Stimulated activated naive CD8-positive, alpha-beta T cell treated with anti-CD3 and anti-CD28 coated beads, Interleukin-15, Interleukin-2, amounts not matched to agents 100 ng/mL and 50 ng/mL, for 24 hours (primary cell): ENCODE results near the gene MOGAT3.
"Not testable (repeated sequence)": the region's sequence is repeated elsewhere in the genome, so short reads cannot be mapped to it uniquely, and the experiment has no call there.

Experiments
- H3K27ac Mint-ChIP-seq: one replicate; pipeline ENCODE4 v1.8.0; 2021; ENCODE audit warnings: mild to moderate bottlenecking, mixed read lengths
- H3K27me3 Mint-ChIP-seq: one replicate; pipeline ENCODE4 v1.8.0; 2021; ENCODE audit warnings: mixed read lengths
- H3K36me3 Mint-ChIP-seq: one replicate; pipeline ENCODE4 v1.8.0; 2021; ENCODE audit warnings: low read depth, mixed read lengths
- H3K4me1 Mint-ChIP-seq: one replicate; pipeline ENCODE4 v1.8.0; 2021; ENCODE audit warnings: low read depth, mixed read lengths
- H3K4me3 Mint-ChIP-seq: one replicate; pipeline ENCODE4 v1.8.0; 2021; ENCODE audit warnings: mild to moderate bottlenecking, mixed read lengths
- H3K9me3 Mint-ChIP-seq: one replicate; pipeline ENCODE4 v1.8.0; 2021; ENCODE audit warnings: mixed read lengths

MOGAT3 gene

DNA sequence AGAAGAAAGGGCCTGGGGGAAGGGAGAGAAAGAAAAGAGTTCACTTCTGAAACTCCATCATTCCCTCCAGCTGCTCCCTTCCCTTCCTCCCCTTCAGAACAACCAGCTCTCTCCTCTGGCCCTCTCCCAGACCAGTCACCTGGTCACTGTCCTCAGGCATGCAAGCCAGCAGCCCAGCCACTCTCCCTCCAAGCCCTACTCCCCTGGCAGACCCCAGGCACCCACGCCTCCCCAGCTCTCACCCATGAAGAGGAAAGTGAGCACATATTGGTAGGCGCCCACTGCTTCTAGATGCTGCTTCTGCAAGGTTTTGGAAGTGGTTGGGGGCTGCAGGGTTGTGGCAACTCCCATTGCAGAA, 353 bp downstream of the MOGAT3 start:
- H3K4me3 Mint-ChIP-seq = no peak overlapping the region
- peaks cover 7% of the 10 kb centered on the region for H3K4me1 Mint-ChIP-seq
- no peaks in the 10 kb centered on the region for H3K36me3 Mint-ChIP-seq
- H3K27ac Mint-ChIP-seq = no peak overlapping the region
- H3K27me3 Mint-ChIP-seq = peaks cover 35% of the 10 kb centered on the region
- H3K9me3 Mint-ChIP-seq = no peaks in the 10 kb centered on the region

DNA sequence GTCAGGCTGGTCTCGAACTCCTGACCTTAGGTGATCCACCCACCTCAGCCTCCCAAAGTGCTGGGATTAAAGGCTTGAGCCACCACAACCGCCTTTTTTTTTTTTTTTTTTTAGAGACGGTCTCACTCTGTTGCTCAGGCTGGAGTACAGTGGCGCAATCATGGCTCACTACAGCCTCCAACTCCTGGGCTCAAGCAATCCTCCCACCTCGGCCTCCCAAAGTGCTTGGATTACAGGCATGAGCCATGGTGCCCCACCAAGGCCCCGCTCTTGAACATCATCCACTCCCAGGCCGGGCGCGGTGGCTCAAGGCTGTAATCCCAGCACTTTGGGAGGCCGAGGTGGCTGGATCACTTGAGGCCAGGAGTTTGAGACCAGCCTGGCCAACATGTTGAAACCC, 1.3 kb downstream of the MOGAT3 start:
- H3K9me3 Mint-ChIP-seq, H3K4me3 Mint-ChIP-seq, H3K36me3 Mint-ChIP-seq, H3K4me1 Mint-ChIP-seq, H3K27ac Mint-ChIP-seq: not testable (repeated sequence)
- H3K27me3 Mint-ChIP-seq = peaks cover 35% of the 10 kb centered on the region

- Mint-ChIP-seq H3K36me3 (no peaks in the 10 kb centered on the region), H3K27me3 (peaks cover 30% of the 10 kb centered on the region), H3K4me3 (no peak overlapping the region), H3K27ac (no peak overlapping the region), H3K9me3 (no peaks in the 10 kb centered on the region), H3K4me1 (peaks cover 4% of the 10 kb centered on the region)
Observed at GRCh38 chr7:101198476-101198875, 2.4 kb downstream of the MOGAT3 start.

- peaks cover 28% of the 10 kb centered on the region for H3K27me3 Mint-ChIP-seq
- H3K36me3 Mint-ChIP-seq = no peaks in the 10 kb centered on the region
- H3K4me1 Mint-ChIP-seq = peaks cover 4% of the 10 kb centered on the region
- H3K9me3 Mint-ChIP-seq = no peaks in the 10 kb centered on the region
- no peak overlapping the region for H3K27ac Mint-ChIP-seq
- H3K4me3 Mint-ChIP-seq = no peak overlapping the region
Observed at GRCh38 chr7:101197991-101198390, 2.8 kb downstream of the MOGAT3 start.

- H3K36me3 Mint-ChIP-seq = no peaks in the 10 kb centered on the region
- H3K27me3 Mint-ChIP-seq = peaks cover 14% of the 10 kb centered on the region
- no peaks in the 10 kb centered on the region for H3K9me3 Mint-ChIP-seq
- H3K4me1 Mint-ChIP-seq = peaks cover 5% of the 10 kb centered on the region
- no peak overlapping the region for H3K27ac Mint-ChIP-seq
- H3K4me3 Mint-ChIP-seq = no peak overlapping the region
Observed at GRCh38 chr7:101195884-101196283, 5.0 kb downstream of the MOGAT3 start.

GRCh38 chr7:101189109-101189508, 11.7 kb downstream of the MOGAT3 start:
- no peak overlapping the region for H3K27ac Mint-ChIP-seq
- H3K4me3 Mint-ChIP-seq = no peak overlapping the region
- H3K9me3 Mint-ChIP-seq = no peaks in the 10 kb centered on the region
- no peaks in the 10 kb centered on the region for H3K36me3 Mint-ChIP-seq
- H3K4me1 Mint-ChIP-seq = peaks cover 3% of the 10 kb centered on the region
- peaks cover 15% of the 10 kb centered on the region for H3K27me3 Mint-ChIP-seq

GRCh38 chr7:101186844-101187428, 13.9 kb downstream of the MOGAT3 start:
- Mint-ChIP-seq H3K27ac (no peak overlapping the region), H3K27me3 (peaks cover 25% of the 10 kb centered on the region), H3K4me3 (no peak overlapping the region), H3K9me3 (no peaks in the 10 kb centered on the region), H3K36me3 (no peaks in the 10 kb centered on the region), H3K4me1 (no peaks in the 10 kb centered on the region)

GRCh38 chr7:101186194-101186593, 14.6 kb downstream of the MOGAT3 start:
- peaks cover 25% of the 10 kb centered on the region for H3K27me3 Mint-ChIP-seq
- no peak overlapping the region for H3K4me3 Mint-ChIP-seq
- no peaks in the 10 kb centered on the region for H3K9me3 Mint-ChIP-seq
- no peak overlapping the region for H3K27ac Mint-ChIP-seq
- H3K36me3 Mint-ChIP-seq = no peaks in the 10 kb centered on the region
- H3K4me1 Mint-ChIP-seq = no peaks in the 10 kb centered on the region

- H3K27me3 Mint-ChIP-seq = peaks cover 33% of the 10 kb centered on the region
- H3K36me3 Mint-ChIP-seq = no peaks in the 10 kb centered on the region
- no peak overlapping the region for H3K27ac Mint-ChIP-seq
- H3K9me3 Mint-ChIP-seq = no peaks in the 10 kb centered on the region
- no peak overlapping the region for H3K4me3 Mint-ChIP-seq
- peaks cover 5% of the 10 kb centered on the region for H3K4me1 Mint-ChIP-seq
Observed at GRCh38 chr7:101185258-101185839, 15.5 kb downstream of the MOGAT3 start.

DNA sequence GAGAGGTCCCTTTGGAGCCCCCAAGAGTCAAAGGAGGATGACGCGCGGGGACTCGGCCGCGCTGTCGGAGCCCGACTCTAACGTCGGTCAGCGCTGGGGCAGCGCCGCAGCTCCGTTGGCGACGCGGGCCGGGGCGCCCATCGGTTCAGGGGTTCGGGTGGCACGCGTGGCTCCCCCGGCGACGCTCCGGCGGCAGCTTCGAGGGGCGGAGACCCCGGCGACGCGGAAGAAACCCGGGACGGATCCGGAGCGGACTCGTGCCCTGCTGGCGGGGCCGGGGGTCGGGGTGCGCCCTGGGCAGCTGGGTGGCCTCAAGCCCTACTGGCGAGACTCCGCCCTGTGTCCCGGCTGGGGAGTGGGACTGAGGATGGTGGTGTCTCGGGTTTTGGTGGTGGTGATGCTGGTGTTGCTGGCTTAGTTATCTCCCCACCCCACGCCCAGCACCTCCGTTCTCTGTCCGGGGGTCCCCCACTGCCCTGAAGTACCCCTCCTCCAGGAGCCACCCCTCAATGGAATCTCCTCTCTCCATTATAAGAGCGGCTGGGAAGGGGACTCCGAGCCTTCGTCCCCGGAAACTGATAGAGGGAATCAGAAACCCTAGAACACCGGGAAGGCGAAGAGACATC, 20.6 kb downstream of the MOGAT3 start, which contains the start of gene NAT16:
TSS of gene NAT16 (minus strand) at position 164 of the 626 bp plus-strand sequence. CDS start 5,486 bp downstream, outside the sequence.
- H3K27ac Mint-ChIP-seq = no peak within 1 kb of the TSS
- peaks cover 63% of the 10 kb centered on the region for H3K27me3 Mint-ChIP-seq
- no peaks in the 10 kb centered on the region for H3K9me3 Mint-ChIP-seq
- peaks cover 9% of the 10 kb centered on the region for H3K4me1 Mint-ChIP-seq
- H3K36me3 Mint-ChIP-seq = no peaks in the 10 kb centered on the region
- no peak within 1 kb of the TSS for H3K4me3 Mint-ChIP-seq

GRCh38 chr7:101179713-101180112, 21.1 kb downstream of the MOGAT3 start:
- Mint-ChIP-seq H3K4me3 (no peak overlapping the region), H3K27ac (no peak overlapping the region), H3K27me3 (peaks cover 64% of the 10 kb centered on the region), H3K9me3 (no peaks in the 10 kb centered on the region), H3K4me1 (peaks cover 9% of the 10 kb centered on the region), H3K36me3 (no peaks in the 10 kb centered on the region)

GRCh38 chr7:101179117-101179516, 21.7 kb downstream of the MOGAT3 start:
- Mint-ChIP-seq H3K27ac (no peak overlapping the region), H3K27me3 (peaks cover 67% of the 10 kb centered on the region), H3K4me1 (peaks cover 13% of the 10 kb centered on the region), H3K36me3 (no peaks in the 10 kb centered on the region), H3K9me3 (no peaks in the 10 kb centered on the region), H3K4me3 (no peak overlapping the region)

DNA sequence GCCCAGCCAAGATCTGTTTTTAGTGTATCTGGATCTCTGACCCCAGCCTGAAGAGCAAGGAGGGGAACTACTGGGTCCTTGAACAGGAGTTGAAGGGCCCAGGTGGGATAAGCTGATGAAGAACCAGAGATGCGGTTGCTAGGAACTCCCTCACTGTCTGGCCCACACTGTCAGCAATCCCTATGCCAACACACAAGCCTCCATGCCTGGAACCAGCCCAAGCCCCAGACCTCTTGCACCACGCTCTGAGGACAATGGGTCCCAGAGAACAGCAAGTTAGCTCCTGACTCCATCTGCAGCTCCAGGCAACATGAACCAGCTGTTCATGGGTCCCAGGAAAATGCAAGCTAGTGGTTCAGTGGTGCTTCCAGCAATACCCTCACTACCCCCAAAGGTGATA, 23.2 kb downstream of the MOGAT3 start:
- Mint-ChIP-seq H3K4me3 (no peak overlapping the region), H3K4me1 (peaks cover 28% of the 10 kb centered on the region), H3K27me3 (peaks cover 75% of the 10 kb centered on the region), H3K9me3 (no peaks in the 10 kb centered on the region), H3K36me3 (no peaks in the 10 kb centered on the region), H3K27ac (no peak overlapping the region)

DNA sequence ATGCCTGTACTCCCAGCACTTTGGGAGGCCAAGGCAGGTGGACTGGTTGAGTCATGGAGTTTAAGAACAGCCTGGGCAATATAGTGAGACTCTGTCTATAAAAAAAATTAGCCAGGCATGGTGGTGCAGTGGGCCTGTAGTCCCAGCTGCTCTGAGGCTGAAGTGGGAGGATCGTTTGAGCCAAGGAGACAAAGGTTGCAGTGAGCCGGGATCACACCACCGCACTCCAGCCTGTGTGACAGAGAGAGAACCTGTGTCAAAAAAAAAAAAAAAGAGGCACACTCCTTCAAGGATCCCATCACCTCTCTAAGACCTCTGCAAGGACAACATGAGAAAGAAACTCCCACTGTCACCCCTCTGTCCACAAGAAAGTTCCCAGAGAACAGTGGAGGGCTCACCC, 25.2 kb downstream of the MOGAT3 start:
- H3K27me3 Mint-ChIP-seq = peaks cover 78% of the 10 kb centered on the region
- peaks cover 41% of the 10 kb centered on the region for H3K4me1 Mint-ChIP-seq
- H3K4me3 Mint-ChIP-seq = no peak overlapping the region
- H3K27ac Mint-ChIP-seq = no peak overlapping the region
- H3K36me3 Mint-ChIP-seq = no peaks in the 10 kb centered on the region
- no peaks in the 10 kb centered on the region for H3K9me3 Mint-ChIP-seq

DNA sequence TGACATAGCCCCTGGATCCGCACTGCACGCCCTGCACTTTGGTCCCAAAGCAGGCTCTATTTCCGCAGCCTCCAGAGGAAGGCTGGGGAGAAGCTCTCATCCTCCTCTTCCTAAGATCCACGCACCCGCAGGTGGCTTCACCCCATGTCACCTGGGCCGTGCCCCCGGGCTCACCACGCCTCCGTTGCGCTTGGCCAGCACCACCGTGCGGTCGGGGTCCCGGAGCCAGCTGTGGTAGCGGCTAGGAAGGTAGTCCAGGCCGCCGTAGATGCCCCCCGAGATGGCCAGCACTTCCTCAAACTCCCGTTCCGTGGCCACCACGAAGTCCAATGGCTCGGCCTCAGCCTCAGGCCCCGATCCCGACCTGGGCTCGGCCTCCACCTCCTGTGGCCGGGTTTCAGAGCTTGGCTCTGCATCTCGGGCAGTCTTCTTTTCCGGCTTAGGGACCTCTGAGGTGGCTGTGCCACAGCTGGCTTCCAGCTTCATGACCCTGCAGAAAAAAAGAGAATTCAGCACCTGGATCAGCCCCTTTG, 26.4 kb downstream of the MOGAT3 start:
- peaks cover 48% of the 10 kb centered on the region for H3K4me1 Mint-ChIP-seq
- no peak overlapping the region for H3K27ac Mint-ChIP-seq
- H3K9me3 Mint-ChIP-seq = no peaks in the 10 kb centered on the region
- H3K27me3 Mint-ChIP-seq = peaks cover 85% of the 10 kb centered on the region
- peak overlapping the region; percentile 18 for H3K4me3 Mint-ChIP-seq
- H3K36me3 Mint-ChIP-seq = no peaks in the 10 kb centered on the region
